Stimulated activated CD4-positive, alpha-beta T cell treated with anti-CD3 and anti-CD28 coated beads, Interleukin-12 subunit alpha, Interleukin-12 subunit beta, amount 100 ng/mL, for 24 hours (primary cell): Measurements from ENCODE around the gene GDF7.

Experiments used
- DNase-seq, 2 experiments: peaks; one replicate each; pipeline ENCODE4 v3.0.0-alpha.2; 2020; ENCODE audit warnings: low read depth in 2 of 2

The GDF7 gene

DNA sequence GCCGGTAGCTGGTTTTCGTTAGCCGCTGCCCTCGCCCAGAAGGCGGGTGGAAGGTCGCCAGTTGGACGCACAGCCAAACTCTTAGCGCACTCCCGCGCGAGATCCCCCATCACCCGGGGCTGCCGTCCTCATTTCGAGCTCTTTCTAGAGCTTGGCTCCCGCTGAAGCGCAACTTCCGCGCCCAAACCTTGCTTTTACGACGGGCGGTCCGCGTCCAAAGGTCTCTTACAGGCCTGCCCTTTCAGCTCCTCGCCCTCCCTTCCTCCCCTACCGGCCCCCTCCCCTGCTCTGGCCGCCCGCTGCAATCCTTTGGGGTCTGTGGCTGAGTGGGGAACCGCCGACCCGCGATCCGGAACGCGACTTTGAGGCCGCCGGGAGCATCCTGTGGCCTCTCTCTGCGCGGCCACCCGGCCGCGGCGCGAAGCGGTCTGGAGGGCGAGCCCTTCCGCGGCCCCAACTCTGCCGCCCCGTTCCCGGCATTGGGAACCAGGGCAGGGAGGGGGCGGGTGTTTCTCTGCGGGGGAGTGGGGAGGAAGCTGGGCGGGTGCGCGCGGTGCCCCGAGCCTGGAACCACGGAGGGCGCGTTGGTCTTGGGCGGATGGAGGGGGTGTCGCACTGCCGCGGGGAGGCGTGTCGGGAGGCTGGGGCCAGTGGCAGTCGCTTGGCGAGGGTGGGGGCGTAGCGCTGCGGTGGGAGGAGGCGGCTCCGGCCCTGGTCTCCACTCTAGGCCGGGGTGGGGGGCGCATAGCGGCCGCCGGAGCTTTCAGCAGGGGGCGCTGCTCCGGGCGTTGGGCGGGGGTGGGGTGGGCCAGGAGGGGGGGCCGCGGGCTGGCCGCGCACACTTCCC, at the start of gene GDF7:
Gene GDF7 (plus strand): TSS at position 841 of the 847 bp plus-strand sequence. CDS start 96 bp downstream, outside the sequence.
- DNase-seq, result no peak

DNA sequence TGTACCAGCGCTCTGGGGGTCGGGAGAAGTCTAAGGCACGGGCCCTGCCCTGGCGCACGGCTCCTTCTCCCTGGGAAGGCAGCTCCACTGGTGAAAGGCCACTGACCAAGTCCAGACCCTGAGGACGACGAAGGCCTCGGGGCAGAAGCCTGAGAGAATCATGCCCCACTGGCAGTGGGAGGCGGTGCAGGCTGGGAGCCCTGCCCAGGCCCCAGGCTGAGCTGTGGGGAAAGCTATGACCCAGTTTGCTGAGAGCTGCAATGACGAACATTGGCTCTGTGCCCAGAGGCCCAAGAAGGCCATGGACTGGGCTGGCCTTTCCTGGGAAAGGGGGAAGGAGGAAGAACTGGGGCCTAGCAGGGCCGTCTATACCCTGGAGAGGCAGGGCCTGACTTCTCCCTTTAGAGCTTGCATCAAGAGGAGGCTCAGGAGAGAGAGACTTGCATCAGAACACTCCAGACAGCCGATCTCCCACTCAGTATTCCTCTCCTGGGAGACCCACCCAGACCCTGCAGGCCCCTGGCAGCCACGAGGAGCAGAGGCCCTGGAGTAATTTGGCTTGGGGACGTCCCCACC, 49.0 kb upstream of the GDF7 start:
- no peak for DNase-seq

DNA sequence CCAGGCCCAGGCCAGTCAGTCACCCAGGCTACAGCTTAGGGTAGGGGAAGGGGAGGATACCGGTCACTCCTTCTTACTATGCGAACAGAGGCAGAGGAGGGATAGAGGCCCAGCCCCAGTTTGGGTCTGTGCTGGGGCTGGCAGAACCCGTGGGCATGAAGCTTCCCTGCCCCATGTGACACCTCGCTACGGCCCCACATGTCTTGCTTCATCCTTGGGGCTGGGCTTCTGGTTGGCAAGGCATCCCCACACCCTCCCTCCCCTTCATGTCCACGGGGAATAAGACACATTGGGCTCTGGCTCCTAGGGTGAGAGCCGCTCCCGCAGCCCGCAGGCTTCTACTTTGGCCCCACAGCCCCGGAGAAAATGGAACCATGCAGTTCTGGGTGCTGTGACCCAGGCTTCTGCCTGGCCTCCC, 48.5 kb upstream of the GDF7 start:
- no peak for DNase-seq

DNA sequence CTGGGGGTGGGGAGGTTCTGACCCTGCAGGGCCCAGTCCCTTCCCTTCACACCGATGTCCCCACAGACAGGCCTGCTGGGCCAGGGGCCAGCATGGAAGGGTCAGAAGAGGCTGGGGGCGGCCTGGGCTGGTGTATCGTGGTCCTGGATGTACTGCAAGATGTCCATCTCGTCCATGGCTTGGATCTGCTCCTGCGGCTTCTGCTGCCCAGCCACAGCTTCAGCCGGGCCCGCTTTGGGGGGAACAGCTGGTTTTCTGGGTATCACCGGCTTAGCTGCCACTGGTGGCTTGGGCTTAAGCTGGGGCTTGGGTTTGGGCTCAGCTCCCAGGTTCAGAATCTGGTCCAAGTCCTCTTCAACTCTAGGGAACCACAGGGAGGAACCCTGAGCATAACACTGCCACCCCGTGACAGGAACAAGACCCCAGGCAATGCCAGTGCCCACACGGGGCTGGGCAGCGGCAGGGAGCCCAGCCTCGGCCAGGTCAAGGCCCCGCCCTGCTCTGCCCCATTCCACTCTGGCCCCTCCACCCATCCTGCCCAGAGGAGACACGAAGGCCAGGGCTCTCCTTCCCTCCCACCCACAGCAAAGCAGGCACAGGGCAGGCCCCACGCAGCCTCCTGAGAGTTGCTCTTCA, 47.9 kb upstream of the GDF7 start:
- DNase-seq, result no peak

DNA sequence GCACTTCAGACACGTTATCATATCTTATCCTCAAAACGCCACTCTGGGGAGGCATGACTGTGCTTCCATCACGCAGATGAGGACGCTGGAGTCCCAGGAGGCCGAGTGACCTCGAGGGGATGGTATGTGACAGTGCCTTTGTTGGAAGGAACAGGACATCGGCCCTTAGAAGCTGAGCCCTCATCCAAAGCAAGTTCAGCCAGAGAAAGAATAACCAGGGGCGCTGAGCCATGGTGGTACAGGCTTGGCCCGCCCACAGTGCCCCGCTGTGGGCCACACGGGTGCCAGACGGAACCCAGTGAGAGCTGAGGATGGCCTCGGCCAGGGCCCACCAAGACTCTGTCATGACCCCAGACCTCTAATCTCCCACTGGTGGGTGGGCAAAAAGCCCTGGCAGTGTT, 47.3 kb upstream of the GDF7 start:
- no peak for DNase-seq

DNA sequence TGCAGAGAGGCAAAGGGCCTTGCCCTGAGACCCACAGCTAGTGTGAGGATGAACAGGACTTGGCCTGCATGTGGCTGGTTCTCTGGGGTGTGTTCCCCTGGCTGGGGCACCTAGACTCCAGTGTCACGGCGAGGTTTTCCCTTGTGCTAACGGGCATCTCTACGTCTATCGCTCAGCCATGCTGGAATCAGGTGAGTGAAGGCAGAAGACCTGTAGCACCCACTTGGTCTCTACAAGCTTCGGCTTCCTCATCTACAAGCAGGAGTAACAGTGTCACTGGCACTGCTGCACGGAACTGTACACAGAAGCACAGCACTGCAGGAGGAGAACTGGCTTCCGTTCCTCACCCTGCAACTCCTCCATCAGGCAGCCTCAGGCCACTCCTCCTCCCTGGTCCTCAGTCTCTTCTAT, 46.7 kb upstream of the GDF7 start:
- DNase-seq, result no peak

DNA sequence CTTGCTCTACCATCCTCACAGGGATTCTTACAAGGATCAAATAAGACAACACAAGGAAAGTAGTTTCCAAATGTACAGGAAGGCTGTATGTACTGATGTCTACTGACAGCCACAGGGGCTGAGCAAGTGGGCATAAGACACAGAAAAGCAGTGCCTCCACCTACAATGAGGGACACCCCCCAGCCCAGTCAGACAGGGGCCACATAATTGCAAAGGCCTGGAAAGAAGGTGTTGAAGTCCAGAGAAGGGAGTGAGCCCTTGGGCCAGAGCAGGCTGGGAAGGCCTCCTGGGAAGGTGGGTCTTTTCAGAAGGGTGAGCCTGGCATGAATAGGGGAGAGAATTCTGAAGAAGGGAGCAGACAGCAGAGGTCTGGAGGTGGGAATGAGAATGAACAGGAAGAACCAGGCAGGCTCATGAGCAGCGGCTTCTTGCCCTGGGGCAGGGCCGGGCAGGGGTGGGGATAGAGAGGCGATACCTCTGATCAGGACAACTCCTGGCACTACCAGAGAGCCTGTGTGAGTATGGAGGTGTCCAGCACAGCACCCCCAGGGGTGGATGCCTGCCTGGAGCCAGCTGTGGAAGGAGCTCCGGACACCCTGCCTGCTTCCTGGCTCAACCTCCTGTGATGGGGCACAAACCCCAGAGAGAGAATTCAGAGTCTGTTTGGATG, 46.1 kb upstream of the GDF7 start:
- DNase-seq, result no peak

DNA sequence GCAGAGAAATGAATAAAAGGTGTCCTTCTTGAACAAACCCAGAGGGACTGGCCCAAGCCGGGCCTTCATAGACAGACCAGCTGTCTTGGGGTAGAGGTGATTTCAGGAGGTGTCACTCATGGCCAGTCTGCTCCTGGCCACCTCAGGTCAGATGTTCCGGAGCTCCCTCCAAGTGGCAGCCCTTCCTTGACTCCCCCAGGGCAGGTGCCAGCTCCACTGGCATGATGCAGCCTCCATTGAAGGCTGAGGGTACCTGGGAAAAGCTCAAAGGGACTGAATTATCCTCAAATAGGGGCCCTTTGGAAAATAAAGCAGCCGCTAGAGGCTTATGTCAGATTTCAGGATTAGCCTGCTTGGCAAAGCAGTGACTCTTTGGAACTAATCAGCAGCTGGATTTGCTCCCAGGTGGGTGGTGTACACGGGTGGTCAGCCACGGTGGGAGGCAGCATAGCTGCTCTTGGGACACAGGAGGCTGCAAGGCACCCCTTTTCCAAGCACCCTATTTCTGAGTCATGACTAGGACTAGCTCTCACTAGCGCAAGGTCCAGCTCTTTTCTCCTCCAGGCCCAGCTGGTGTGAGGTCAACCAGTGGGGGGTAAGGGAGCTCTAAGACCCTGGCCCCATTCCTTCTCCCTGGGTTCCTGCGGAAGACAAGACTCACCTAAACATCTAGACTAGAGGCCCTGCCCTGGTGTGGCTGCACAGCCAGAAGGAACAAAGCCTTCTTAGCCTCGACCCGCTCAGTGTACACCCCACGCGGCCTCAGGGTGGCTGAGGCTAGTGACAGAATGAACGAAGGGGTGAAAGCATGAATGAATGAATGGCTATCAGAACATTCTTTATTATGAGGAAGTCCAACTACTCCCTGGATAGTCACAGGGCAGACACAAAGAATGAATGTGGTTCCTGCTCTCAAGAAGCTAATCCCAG, 45.3 kb upstream of the GDF7 start:
- DNase-seq, result no peak

DNA sequence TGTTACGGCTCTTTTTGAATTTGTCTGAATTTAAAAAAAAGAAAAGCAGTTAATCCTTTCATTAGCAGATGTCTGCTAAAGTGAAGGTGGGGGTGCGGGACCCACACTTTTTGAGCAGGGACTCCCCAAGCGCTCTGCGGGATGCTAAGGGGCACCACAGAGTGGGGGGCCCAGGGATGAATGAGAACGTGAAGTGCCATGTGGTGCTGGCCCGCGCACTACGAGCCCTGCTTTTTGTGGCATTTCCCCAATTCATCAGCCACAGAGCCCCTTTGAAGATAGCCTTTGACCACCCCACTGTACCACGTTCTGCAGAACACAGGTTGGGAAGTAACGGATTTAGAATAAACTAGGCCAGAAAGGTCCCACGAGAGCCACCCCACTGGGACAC, 44.7 kb upstream of the GDF7 start:
- no peak for DNase-seq

DNA sequence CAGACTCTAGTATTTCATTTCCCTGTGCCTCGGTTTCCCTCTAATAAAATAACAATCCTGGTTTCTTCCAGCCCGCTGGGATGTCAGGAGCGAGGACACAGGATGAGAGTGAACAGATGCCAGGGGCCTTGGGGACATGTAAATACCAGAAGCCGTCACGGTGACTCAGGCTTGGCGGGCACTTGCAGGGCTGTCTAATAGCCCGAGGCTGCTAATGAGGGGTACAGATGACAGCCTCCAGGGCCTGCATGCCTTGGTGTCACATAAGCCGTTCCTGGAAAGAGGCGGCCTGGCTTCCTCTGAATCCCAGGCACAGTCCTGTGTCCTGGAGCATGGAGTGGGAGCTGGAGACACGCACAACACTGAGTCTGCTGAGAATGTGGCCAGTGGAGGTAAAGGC, 44.2 kb upstream of the GDF7 start:
- DNase-seq, result no peak

DNA sequence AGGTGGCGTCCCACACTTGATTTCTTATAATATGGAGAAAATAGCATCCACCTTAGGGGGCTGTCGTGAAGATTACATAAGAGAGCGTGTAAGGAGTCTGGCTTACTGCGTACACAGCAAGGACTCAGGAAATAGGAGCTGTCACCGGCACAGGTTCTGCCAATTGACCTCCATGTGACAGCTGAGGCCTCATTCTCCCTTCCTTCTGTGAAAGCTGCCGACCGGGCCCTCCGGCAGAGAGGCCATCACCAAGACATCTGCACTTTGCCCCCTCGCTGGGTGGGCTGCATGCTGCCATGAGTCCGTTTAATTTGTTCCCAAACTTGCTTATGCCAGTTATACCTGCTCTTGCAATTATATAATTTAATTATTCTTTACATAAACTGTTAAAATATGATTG, 43.7 kb upstream of the GDF7 start:
- DNase-seq, result no peak

DNA sequence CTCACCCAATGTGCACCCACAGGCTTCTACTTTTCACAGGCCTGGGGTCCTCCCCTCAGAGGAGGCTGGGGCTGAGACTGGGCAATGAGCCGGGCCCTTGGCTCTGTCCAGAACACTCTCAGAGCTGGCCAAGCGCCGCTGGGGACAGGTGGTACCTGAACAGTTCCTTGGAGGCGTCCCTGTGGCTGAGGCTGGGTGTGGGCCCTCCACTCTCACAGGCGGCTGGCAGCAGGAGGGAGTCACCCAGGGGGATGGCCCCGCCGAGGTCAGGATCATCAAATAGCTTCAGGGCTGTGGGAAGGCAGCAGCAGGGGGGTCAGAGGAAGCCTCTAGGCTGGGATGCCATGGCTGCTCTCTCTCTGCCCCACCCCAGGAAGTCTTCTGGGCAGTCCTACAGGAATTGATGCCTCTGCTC, 43.2 kb upstream of the GDF7 start:
- DNase-seq, result no peak

DNA sequence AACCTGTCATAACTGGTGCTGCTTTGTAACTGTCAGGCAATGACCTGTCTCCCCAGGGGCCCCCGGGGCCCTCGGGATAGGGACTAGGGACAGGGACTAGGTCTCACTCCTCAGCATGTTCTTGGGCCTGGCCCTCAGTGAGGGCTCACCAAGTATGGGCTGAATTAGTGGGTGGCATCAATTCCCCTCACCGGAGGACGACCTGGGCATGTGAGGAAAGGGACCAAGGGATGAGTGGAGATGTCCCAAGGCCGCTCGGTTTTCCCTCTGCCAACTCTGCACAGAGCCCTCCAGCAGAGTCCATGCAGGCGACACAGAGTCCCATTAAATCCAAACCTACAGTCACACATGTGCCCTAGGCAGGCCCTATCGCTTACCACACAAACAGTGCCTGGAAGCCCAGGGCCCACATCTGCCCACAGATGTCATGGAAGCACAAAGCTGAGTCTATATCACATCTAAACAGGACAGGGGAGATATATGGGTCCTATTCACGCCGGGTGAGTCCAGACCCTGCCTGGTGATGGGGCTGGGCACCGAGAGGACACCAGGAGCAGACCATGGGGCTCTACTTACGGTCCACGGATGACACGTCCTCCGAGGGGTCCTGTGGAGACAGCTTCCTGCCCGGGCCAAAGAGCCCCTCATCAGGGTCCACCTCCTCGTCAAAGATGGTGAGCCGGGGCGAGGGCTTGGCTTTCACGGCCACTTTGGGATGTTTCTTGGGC, 42.6 kb upstream of the GDF7 start:
- no peak for DNase-seq

DNA sequence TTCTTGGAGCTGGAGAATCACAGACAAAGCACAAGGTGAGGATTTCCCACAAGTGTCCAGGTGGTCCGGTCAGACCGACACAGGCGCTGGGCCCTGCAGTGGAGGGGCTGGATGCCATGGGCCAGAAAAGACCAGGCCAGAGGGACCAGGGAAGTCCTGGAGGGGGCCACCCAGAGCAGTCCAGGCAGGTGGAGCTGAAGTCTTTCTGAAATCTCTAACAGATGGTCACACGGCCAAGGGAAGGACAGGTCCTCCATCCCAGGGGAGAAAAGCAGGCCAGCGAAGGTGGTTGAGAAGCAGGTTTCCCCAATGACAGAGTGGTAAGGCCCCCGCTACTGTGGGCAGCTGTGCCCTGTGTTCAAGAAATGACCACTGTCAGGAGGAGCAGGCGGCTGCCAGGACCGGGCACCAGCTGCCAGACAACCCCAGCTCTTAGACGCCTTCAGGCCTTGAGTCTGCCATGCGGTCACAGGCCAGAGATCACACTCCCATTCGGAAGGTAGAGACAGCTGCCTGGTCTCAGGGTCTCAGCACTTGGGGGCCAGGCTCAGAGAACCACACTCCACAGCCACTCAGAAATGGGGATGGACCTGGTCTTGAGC, 42.0 kb upstream of the GDF7 start:
- no peak for DNase-seq

DNA sequence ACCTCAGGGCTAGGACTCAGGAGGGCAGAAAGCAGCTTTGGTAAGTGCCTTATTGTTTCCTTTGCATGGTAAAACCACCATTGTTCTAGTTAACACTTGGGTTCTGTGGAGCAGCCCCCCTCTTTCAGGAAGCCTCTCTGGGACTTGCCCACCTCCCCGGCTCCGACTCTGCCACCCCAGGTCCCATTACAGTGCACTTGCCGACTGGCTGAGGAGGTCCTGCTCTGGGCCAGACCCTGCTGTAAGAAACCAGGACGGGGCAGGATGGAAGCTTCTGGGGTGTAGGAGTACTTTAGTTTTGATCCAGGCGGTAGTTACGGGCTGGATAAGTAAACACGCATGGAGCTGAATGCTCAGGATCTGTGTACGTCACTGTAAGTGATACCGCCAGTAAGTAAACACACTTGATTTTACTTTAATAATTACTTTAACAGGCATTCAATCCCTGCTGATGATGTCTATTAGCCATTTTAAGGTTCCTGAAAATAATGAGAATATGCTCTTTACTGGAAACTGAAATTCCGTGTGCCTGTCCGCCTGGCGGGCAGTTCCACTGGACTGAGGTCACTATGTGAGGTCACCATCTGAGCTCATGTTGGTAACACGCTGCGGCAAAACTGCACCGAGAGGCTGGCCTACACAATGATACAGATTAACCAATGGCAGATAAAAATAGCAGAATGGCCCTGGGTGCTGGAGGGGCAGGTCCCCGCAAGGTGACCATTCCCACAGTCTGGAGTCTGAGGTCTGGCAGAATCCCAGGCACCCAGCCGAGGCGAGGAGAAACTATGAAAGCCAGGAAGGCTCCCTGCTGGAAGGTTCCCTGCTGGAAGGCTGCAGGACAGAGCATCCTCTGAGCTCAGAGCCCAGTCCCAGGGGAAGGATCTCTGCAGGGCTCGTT, 41.2 kb upstream of the GDF7 start:
- DNase-seq, result no peak

DNA sequence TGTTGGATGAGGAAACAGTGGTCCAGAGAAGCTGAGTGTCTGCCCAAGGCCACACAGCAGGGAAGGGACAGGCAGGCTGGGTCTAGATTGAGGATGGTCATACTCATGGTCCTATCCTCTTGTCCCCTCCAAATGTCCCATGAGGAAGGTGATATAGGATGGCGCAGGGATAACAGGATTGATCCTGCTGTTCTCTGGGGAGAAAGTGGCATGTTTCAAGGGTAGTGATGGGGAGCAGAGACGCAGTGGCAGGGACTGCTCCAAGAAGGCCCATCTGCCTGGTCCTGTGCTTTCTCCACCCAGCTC, 40.6 kb upstream of the GDF7 start:
- no peak for DNase-seq

DNA sequence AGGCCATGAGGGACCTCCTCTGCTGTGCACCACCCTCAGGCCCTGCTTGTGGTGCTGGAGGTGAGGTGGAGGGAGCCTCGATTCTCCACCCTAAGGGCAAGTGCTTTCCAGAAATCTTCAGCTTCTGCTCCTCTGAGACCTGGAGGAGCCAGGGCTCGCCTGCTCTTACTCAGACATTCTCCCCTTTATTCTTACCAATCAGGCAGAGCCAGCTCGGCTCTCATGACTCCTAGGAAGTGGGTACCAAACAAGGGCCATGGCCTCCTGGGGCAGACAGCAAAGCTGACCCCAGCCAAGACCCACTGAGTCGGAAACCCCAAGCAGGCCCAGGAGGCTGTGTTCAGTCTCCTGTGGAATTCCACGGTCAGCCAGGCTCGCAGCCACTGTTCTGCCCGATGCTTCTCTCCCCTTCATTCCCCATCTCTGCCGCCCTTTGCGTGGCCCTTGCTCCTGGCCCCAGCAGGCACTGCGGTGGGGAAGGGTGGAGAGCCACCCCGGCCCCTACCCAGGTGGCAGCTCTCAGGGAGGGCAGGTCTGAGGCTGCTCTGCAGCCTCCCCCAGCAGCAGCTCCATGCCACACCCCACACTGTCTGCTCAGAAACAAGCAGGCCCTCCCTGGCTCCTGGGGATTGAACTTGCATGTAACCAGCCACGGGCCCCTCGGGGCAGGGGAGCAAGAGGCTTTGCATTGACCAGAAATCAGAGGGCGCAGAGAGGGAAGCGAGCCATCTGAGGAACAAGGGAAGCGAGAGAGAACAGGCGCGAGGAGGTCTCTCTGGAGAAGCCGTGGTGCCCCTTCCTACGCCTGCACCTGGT, 40.0 kb upstream of the GDF7 start:
- no peak for DNase-seq

DNA sequence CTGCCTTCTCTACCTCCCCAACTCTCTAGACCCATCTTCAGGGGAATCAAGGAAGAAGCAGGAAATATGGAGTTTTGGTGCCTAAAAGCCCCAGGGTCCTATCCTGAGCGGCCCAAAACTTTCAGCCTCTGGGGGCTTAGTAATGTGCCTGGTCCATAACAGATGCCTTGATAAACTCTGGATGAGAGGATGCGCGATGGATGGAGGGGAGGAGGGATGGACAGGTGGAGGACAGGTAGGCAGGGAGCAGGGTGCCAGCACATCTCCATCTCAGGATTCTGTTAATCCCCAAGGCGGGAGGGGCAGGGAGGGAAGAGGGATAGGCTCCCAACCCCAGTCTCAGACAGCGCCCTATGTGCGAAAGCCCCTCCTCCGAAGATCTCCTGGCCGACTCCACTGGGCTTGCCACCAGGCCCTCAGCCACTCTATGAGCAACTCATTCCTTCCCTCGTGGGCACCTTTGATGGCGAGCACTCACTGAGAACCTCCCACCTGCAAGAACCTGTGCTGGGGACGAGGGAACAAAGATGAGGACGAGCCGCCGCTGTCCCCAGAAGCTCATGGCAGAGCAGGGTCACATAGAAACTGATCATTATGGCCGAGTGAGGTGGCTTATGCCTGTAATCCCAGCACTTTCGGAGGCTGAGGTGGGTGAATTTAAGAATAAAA, 39.1 kb upstream of the GDF7 start:
- no peak for DNase-seq
